Fibroblast of villous mesenchyme (primary cell): ENCODE data around the gene LAMTOR3. TPM values are rescaled to one million over a fixed set of nuclear protein-coding genes. Genes with fewer than 3 reads are reported as not detected.

ENCODE experiments used
- DNase-seq: peaks from one replicate; pipeline ENCODE4 v3.0.0-alpha.2; 2010; ENCODE audit warnings: low read depth
- H3K4me3 ChIP-seq: 2 replicates; pipeline ENCODE4 v1.5.1; 2011; ENCODE audit warnings: low read depth, mild to moderate bottlenecking, low read length
- CTCF ChIP-seq: IDR thresholded peaks from 2 replicates; pipeline ENCODE4 v1.5.1; 2012; ENCODE audit warnings: low read depth, mild to moderate bottlenecking, low read length; ENCODE audit not compliant: insufficient read depth
- total RNA-seq: library from RNA; depleted of rRNA; stranded (reverse); fragments of >200 nt; gene quantifications from 2 replicates; pipeline ENCODE4 v1.2.3, GENCODE V29; 2012

The LAMTOR3 gene
- total RNA-seq, 1 donor = 51.8 TPM

- TF ChIP-seq CTCF = no peak
- no peak for DNase-seq
These were observed 23.3 kb upstream of the LAMTOR3 start for GRCh38 chr4:99917575-99917974.

GRCh38 chr4:99915449-99915848 is 21.2 kb upstream of the LAMTOR3 start:
- no peak for DNase-seq
- H3K4me3 ChIP-seq = no peak overlapping the region
- no peak for TF ChIP-seq CTCF

More at GRCh38 chr4:99917575-99917974, 23.3 kb upstream of the LAMTOR3 start:
- no peak overlapping the region for H3K4me3 ChIP-seq

- DNase-seq = no peak
- H3K4me3 ChIP-seq = peak overlapping the region; percentile 64
- TF ChIP-seq CTCF = no peak
These were observed 771 bp upstream of the LAMTOR3 start for GRCh38 chr4:99894998-99895397.

- DNase-seq = peak; percentile 19
- no peak for TF ChIP-seq CTCF
- H3K4me3 ChIP-seq = peak overlapping the region; percentile 99
These were observed 427 bp downstream of the LAMTOR3 start for GRCh38 chr4:99893839-99894160.

GRCh38 chr4:99893029-99893428 is 1.2 kb downstream of the LAMTOR3 start:
- TF ChIP-seq CTCF = no peak
- H3K4me3 ChIP-seq = peak overlapping the region; percentile 99
- no peak for DNase-seq

- no peak overlapping the region for H3K4me3 ChIP-seq
- no peak for TF ChIP-seq CTCF
- DNase-seq = no peak
These were observed 2.9 kb downstream of the LAMTOR3 start for GRCh38 chr4:99891351-99891750.

- no peak for TF ChIP-seq CTCF
- peak; percentile 59 for DNase-seq
- no peak overlapping the region for H3K4me3 ChIP-seq
These were observed 6.4 kb downstream of the LAMTOR3 start for GRCh38 chr4:99887837-99888236.
